ENCODE measurements around the gene CISH. TPM values are rescaled to one million over a fixed set of nuclear protein-coding genes. Genes with fewer than 3 reads are reported as not detected.

CISH gene
- total and polyA plus RNA-seq, 10 of the 15 experiments (the other 5 are each of a cell fraction or from before 2014, with no cell fraction given) = 0.21 to 4.4 (median 1.8) TPM

DNA sequence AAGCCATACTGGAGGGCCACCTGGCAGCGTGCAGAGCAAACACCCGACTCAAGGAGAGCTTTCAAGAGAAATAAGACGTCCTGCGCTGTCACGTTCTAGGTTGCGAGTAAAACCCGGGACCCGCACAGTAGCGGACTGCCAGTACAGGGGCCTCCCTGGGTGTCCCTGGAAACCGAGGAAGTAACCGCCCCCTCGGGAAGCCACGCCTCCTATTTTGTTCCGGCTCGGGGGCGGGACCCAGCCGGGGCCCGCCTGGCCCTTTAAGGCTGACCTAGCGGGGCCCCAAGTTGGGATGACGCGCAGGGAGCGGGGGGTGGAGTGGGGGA, 5.2 kb upstream of the CISH start (continued):
- TF ChIP-seq POLR2AphosphoS5 (IDR thresholded peaks at IDR 0.05; ENCODE audit: low read length) = no peak
- TF ChIP-seq PML (IDR thresholded peaks at IDR 0.05; ENCODE audit: low read length) = no peak
- TF ChIP-seq MYB (IDR thresholded peaks at IDR 0.05; ENCODE audit: borderline replicate concordance, low read depth, low read length) = no peak
- 0 out of 4 replicates have a peak, but pooled peaks of 1 of the 2 experiments have one; percentile 33 for TF ChIP-seq SRF (IDR thresholded peaks at IDR 0.05; ENCODE audit: low read depth in 2 of 2, low read length in 2 of 2)
- no peak for TF ChIP-seq NRF1 (conservative IDR thresholded peaks at IDR 0.05; ENCODE audit: low read depth, low read length)
- TF ChIP-seq SPI1 (IDR thresholded peaks at IDR 0.05; ENCODE audit: borderline replicate concordance, insufficient read depth, low read depth, low read length) = no peak
- TF ChIP-seq ZZZ3 (IDR thresholded peaks at IDR 0.05; ENCODE audit: control insufficient read depth, insufficient read length, low read depth) = no peak
- TF ChIP-seq, protein P1, sequence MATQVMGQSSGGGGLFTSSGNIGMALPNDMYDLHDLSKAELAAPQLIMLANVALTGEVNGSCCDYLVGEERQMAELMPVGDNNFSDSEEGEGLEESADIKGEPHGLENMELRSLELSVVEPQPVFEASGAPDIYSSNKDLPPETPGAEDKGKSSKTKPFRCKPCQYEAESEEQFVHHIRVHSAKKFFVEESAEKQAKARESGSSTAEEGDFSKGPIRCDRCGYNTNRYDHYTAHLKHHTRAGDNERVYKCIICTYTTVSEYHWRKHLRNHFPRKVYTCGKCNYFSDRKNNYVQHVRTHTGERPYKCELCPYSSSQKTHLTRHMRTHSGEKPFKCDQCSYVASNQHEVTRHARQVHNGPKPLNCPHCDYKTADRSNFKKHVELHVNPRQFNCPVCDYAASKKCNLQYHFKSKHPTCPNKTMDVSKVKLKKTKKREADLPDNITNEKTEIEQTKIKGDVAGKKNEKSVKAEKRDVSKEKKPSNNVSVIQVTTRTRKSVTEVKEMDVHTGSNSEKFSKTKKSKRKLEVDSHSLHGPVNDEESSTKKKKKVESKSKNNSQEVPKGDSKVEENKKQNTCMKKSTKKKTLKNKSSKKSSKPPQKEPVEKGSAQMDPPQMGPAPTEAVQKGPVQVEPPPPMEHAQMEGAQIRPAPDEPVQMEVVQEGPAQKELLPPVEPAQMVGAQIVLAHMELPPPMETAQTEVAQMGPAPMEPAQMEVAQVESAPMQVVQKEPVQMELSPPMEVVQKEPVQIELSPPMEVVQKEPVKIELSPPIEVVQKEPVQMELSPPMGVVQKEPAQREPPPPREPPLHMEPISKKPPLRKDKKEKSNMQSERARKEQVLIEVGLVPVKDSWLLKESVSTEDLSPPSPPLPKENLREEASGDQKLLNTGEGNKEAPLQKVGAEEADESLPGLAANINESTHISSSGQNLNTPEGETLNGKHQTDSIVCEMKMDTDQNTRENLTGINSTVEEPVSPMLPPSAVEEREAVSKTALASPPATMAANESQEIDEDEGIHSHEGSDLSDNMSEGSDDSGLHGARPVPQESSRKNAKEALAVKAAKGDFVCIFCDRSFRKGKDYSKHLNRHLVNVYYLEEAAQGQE (IDR thresholded peaks at IDR 0.05; ENCODE audit: low read depth, low read length) = no peak
- TF ChIP-seq DPF2 (IDR thresholded peaks at IDR 0.05) = no peak
- no peak for TF ChIP-seq PBX3 (IDR thresholded peaks at IDR 0.05; ENCODE audit: insufficient replicate concordance, low read depth, low read length)
- TF ChIP-seq ZNF687 (IDR thresholded peaks at IDR 0.05) = no peak
- TF ChIP-seq LARP7 (IDR thresholded peaks at IDR 0.05) = no peak; the same call in 1 of the 2 replicates
- TF ChIP-seq SIX5 (IDR thresholded peaks at IDR 0.05; ENCODE audit: low read depth, low read length, severe bottlenecking) = no peak
- no peak for TF ChIP-seq CBX3 (IDR thresholded peaks at IDR 0.05; ENCODE audit: borderline replicate concordance, low read depth)
- no peak for TF ChIP-seq WRNIP1 (IDR thresholded peaks at IDR 0.05; ENCODE audit: borderline replicate concordance, low read depth, low read length)
- TF ChIP-seq, protein P2, sequence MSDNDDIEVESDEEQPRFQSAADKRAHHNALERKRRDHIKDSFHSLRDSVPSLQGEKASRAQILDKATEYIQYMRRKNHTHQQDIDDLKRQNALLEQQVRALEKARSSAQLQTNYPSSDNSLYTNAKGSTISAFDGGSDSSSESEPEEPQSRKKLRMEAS (IDR thresholded peaks at IDR 0.05; ENCODE audit: low read depth, low read length) = no peak
- TF ChIP-seq CREM (IDR thresholded peaks at IDR 0.05; ENCODE audit: low read depth) = peak; percentile 82
- TF ChIP-seq NFYA (IDR thresholded peaks at IDR 0.05; ENCODE audit: borderline replicate concordance, low read depth, low read length) = no peak
- TF ChIP-seq CREB1 (IDR thresholded peaks at IDR 0.05; ENCODE audit: low read depth) = peak; percentile 82; the same call in 1 of the 2 replicates
- no peak for TF ChIP-seq CHD2 (IDR thresholded peaks at IDR 0.05; ENCODE audit: borderline replicate concordance, low read depth, low read length)
- no peak for TF ChIP-seq HDGF (IDR thresholded peaks at IDR 0.05)
- no peak for TF ChIP-seq PAX8 (IDR thresholded peaks at IDR 0.05)

Measured in GM12878 (cell line).